K562 treated with DMSO at 1 percent for 12 hours (cell line): ENCODE measurements around the gene KRTAP5-5. TPM values are rescaled to one million over a fixed set of nuclear protein-coding genes. Genes with fewer than 3 reads are reported as not detected.

Experiments
- total RNA-seq: library from RNA; unstranded; fragments of 300-600 nt; gene quantifications from 2 replicates; pipeline ENCODE4 v1.2.3, GENCODE V29; 2022; ENCODE audit not compliant: insufficient read depth

KRTAP5-5 gene, protein sequence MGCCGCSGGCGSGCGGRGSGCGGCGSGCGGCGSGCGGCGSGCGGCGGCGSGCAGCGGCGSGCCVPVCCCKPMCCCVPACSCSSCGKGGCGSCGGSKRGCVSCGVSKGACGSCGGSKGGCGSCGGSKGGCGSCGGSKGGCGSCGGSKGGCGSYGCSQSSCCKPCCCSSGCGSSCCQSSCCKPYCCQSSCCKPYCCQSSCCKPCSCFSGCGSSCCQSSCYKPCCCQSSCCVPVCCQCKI
- not detected in 2 replicates for total RNA-seq

GRCh38 chr11:1629326-1630185, at the start of gene KRTAP5-5:
Gene KRTAP5-5 (plus strand): TSS chr11:1629775. CDS start chr11:1629841, 66 bp downstream.

GRCh38 chr11:1584661-1585370, 44.8 kb upstream of the KRTAP5-5 start, which contains the start of gene KRTAP5-1:
Gene KRTAP5-1 (minus strand): TSS chr11:1585283. CDS start chr11:1585249, 34 bp downstream.

DNA sequence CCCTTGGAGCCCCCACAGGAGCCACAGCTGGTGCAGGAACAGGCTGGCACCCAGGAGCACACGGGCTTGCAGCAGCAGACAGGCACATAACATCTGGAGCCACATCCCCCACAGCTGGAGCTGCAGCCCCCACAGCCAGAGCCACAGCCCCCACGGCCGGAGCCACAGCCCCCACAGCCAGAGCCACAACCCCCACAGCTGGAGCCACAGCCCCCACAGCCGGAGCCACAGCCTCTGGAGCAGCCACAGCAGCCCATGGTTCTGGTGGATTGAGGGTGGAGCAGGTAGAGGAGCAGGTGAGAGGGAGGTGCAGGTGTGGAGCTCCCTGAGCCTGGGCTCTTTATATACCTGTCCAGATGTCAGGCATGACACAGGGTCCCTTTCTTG, 31.6 kb upstream of the KRTAP5-5 start, which contains the start of gene KRTAP5-2:
TSS of gene KRTAP5-2 (minus strand) at position 301 of the 387 bp plus-strand sequence. CDS start at position 257, 44 bp downstream.

GRCh38 chr11:1608363-1608762, 21.2 kb upstream of the KRTAP5-5 start, which contains the start of gene KRTAP5-3:
Gene KRTAP5-3 (minus strand): TSS chr11:1608463. CDS start chr11:1608385, 78 bp downstream.

DNA sequence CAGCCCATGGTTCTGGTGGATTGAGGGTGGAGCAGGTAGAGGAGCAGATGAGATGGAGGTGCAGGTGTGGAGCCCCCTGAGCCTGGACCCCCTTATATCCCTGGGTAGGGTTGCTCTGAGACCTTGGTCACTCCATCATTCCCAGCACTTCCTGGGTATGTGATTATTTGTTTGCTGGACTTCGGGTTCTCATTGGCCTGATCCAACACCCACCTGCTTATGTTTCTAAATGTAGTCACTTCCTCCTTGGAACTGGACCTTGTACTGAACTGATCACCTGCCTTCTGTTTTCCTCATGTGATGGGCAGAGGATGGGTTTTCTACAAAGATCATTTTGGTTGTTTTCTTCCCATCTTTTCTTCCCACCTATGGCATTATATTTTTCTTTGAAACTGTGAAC, 7.5 kb upstream of the KRTAP5-5 start, which contains the start of gene KRTAP5-4:
TSS of gene KRTAP5-4 (minus strand) at position 53 of the 400 bp plus-strand sequence. CDS start at position 8, 45 bp downstream.

Other genes with a start within 250 kb of the KRTAP5-5 start
- gene BRSK2, start 239.8 kb upstream of the KRTAP5-5 start, total RNA-seq = 0.19 TPM in 1 of 2 replicates, not detected in the other
- 32.2 and 36.9 TPM in 2 replicates for gene MOB2, start 143.0 kb upstream of the KRTAP5-5 start, total RNA-seq
- 0.45 and 0.80 TPM in 2 replicates for gene DUSP8, start 57.5 kb upstream of the KRTAP5-5 start, total RNA-seq
- gene KRTAP5-1, start 44.5 kb upstream of the KRTAP5-5 start, total RNA-seq = not detected in 2 replicates
- gene KRTAP5-2, start 31.5 kb upstream of the KRTAP5-5 start, total RNA-seq = not detected in 2 replicates
- not detected in 2 replicates for gene KRTAP5-3, start 21.3 kb upstream of the KRTAP5-5 start, total RNA-seq
- not detected in 2 replicates for gene KRTAP5-4, start 7.6 kb upstream of the KRTAP5-5 start, total RNA-seq
- gene KRTAP5-6, start 67.4 kb downstream of the KRTAP5-5 start, total RNA-seq = not detected in 2 replicates
- gene IFITM10, start 120.8 kb downstream of the KRTAP5-5 start, total RNA-seq = 0.41 TPM in 1 of 2 replicates, not detected in the other
- 308 and 351 TPM in 2 replicates for gene CTSD, start 134.2 kb downstream of the KRTAP5-5 start, total RNA-seq
- not detected in 2 replicates for gene SYT8, start 205.2 kb downstream of the KRTAP5-5 start, total RNA-seq
- gene TNNI2, start 209.2 kb downstream of the KRTAP5-5 start, total RNA-seq = not detected in 2 replicates
- not detected in 2 replicates for gene LSP1, start 223.3 kb downstream of the KRTAP5-5 start, total RNA-seq